OCI-LY3 (cell line): ENCODE measurements around the gene CLEC3A.

ENCODE experiments used
- H2AFZ ChIP-seq: fragments of 200-600, 300-600 bp; shearing (Covaris generic); 2 replicates; pipeline ENCODE4 v1.6.0; 2014; ENCODE audit warnings: antibody characterized with exemption, low read depth, low read length
- H3K27ac ChIP-seq: fragments of 200-600, 300-600 bp; sonication (generic); 2 replicates; pipeline ENCODE4 v1.5.1; 2014; ENCODE audit warnings: mild to moderate bottlenecking, low read length, moderate library complexity, mixed read lengths
- H3K27me3 ChIP-seq: fragments of 200-600, 300-600 bp; sonication (generic); 2 replicates; pipeline ENCODE4 v1.6.1; 2014; ENCODE audit warnings: low read depth, low read length, mixed read lengths
- H3K36me3 ChIP-seq: fragments of 200-600, 300-600 bp; sonication (generic); replicated peaks from 2 replicates; pipeline ENCODE3; 2014; ENCODE audit warnings: low read depth, low read length, mixed read lengths
- H3K4me1 ChIP-seq: fragments of 300-600, 200-600 bp; sonication (generic); 2 replicates; pipeline ENCODE4 v1.6.1; 2014; ENCODE audit warnings: low read length, mixed read lengths
- H3K4me2 ChIP-seq: fragments of 200-600, 300-600 bp; sonication (generic); 2 replicates; pipeline ENCODE4 v1.6.1; 2014; ENCODE audit warnings: low read length, mixed read lengths
- H3K4me3 ChIP-seq: fragments of 300-600, 200-600 bp; sonication (generic); 2 replicates; pipeline ENCODE4 v1.5.1; 2014; ENCODE audit warnings: antibody characterized with exemption, mild to moderate bottlenecking, low read length, moderate library complexity
- H3K79me2 ChIP-seq: fragments of 300-600, 200-600 bp; shearing (Covaris generic); 2 replicates; pipeline ENCODE4 v1.6.1; 2014; ENCODE audit warnings: mild to moderate bottlenecking, low read length, mixed read lengths
- H3K9ac ChIP-seq: fragments of 300-600, 200-600 bp; shearing (Covaris generic); 2 replicates; pipeline ENCODE4 v1.6.0; 2014; ENCODE audit warnings: mild to moderate bottlenecking, low read length, moderate library complexity
- H3K9me3 ChIP-seq: fragments of 200-600, 300-600 bp; shearing (Covaris generic); 2 replicates; pipeline ENCODE4 v1.6.1; 2014; ENCODE audit warnings: low read length, mixed read lengths; ENCODE audit not compliant: insufficient read depth
- H4K20me1 ChIP-seq: fragments of 200-600, 300-600 bp; sonication (generic); 2 replicates; pipeline ENCODE4 v1.6.1; 2016; ENCODE audit warnings: low read length, mixed read lengths; ENCODE audit not compliant: insufficient read depth
- EZH2phosphoT487 ChIP-seq: fragments of 200-600 bp; shearing (Covaris generic); IDR thresholded peaks from 2 replicates; pipeline ENCODE4 v1.6.1; 2018; ENCODE audit warnings: antibody characterized with exemption, mixed run types, low read depth
- TF ChIP-seq, protein P1 (sequence below): fragments of 200-600, 300-600 bp; sonication (generic); IDR thresholded peaks from 2 replicates; pipeline ENCODE4 v1.5.1; 2014; ENCODE audit warnings: antibody characterized with exemption, low read length, low read depth

Gene CLEC3A

DNA sequence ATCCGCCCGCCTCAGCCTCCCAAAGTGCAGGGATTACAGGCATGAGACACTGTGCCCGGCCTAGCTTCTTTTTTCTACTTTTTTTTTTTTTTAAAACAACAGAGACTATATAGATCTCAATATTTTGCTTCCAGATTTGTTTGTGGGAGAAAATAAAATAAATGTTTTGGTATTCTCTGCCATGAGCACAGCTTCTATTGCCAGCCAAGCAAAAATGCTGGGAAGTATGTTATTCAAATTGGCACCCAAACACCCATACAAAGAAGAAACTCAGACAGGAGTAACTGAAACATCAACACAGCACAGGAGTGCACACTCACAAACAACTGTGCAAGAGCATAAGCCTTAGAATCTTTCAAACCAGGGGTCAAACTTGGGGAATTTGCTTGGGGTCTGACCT is 37.2 kb upstream of the CLEC3A start:
- Histone ChIP-seq H3K36me3 (peaks cover 3% of the 10 kb centered on the region), H2AFZ (no peak overlapping the region), H3K79me2 (no peaks in the 10 kb centered on the region), H3K9ac (no peak overlapping the region), H4K20me1 (no peaks in the 10 kb centered on the region), H3K27ac (no peak overlapping the region), H3K4me2 (no peak overlapping the region), H3K9me3 (peaks cover 4% of the 10 kb centered on the region; the same call in 1 of the 2 replicates), H3K27me3 (0 out of 2 replicates have a peak, but pooled peaks cover 5% of the 10 kb centered on the region), H3K4me1 (peaks cover 30% of the 10 kb centered on the region), H3K4me3 (no peak overlapping the region)
- TF ChIP-seq, protein P1, sequence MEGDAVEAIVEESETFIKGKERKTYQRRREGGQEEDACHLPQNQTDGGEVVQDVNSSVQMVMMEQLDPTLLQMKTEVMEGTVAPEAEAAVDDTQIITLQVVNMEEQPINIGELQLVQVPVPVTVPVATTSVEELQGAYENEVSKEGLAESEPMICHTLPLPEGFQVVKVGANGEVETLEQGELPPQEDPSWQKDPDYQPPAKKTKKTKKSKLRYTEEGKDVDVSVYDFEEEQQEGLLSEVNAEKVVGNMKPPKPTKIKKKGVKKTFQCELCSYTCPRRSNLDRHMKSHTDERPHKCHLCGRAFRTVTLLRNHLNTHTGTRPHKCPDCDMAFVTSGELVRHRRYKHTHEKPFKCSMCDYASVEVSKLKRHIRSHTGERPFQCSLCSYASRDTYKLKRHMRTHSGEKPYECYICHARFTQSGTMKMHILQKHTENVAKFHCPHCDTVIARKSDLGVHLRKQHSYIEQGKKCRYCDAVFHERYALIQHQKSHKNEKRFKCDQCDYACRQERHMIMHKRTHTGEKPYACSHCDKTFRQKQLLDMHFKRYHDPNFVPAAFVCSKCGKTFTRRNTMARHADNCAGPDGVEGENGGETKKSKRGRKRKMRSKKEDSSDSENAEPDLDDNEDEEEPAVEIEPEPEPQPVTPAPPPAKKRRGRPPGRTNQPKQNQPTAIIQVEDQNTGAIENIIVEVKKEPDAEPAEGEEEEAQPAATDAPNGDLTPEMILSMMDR: no peak
- TF ChIP-seq EZH2phosphoT487: no peak

DNA sequence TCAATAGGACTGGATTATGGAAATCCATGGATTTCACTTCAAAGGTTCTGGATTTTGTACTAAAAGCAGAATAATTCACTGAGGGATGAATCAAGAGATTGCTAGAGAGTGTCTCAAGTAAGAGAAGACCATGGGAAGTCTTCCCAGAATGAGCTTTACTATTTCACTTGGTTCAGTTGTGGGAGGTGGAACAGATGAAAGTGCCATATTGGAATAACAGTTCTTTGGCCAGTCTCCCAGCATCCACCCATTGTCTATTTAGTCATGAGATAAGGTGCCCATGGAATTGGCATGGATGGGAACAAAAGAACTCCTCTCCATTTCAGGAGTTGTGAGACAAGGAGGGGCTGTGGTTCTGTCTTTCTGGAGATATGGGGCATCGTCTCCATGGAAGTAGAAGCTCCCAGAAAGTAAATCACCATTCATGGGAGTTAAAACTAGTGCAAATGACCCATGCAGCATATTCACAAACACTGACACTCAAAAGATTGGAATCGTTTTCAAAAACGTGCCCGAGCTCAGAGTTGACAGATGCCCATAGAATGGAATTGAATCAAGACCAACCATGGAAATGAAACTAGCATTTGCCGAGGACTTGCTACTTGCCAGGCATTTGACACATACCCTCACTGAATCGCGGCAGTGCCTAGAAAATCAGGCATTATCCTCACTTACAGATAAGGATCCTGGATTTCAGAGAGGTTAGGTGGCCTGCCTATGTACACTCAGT is 36.2 kb upstream of the CLEC3A start:
- Histone ChIP-seq H3K9ac (no peak overlapping the region), H3K4me2 (no peak overlapping the region), H3K27ac (no peak overlapping the region), H3K79me2 (no peaks in the 10 kb centered on the region), H3K27me3 (0 out of 2 replicates have a peak, but pooled peaks cover 5% of the 10 kb centered on the region), H3K4me3 (no peak overlapping the region), H3K36me3 (peaks cover 10% of the 10 kb centered on the region), H3K4me1 (peaks cover 29% of the 10 kb centered on the region), H2AFZ (no peak overlapping the region), H4K20me1 (no peaks in the 10 kb centered on the region), H3K9me3 (peaks cover 10% of the 10 kb centered on the region)
- no peak for TF ChIP-seq EZH2phosphoT487
- TF ChIP-seq, protein P1: no peak

DNA sequence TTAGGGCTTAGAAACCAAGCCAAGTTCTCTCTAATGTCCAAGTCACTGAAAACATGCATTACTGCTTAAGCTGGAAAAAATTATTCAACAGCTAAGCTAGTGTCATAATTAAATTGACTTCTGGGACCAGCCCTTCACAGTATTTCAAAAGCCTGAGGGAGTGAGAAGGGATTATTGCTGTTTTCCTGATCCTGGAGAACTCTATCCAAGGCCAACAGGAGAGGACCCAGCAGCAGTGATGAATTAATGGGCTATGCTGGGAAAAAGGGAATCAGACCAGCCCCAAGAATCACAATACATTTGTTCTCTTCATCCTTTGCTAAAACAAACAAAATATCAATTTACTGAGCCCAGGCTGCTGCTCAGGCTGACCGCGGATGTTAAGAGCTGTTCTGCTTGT is 34.5 kb upstream of the CLEC3A start:
- no peak overlapping the region for H2AFZ ChIP-seq
- peak overlapping the region; percentile 63 for H3K27ac ChIP-seq
- H3K4me2 ChIP-seq: peak overlapping the region; percentile 83
- H3K36me3 ChIP-seq: peaks cover 18% of the 10 kb centered on the region
- H3K9me3 ChIP-seq: peaks cover 17% of the 10 kb centered on the region
- H4K20me1 ChIP-seq: no peaks in the 10 kb centered on the region
- TF ChIP-seq, protein P1: no peak
- no peak for TF ChIP-seq EZH2phosphoT487
- H3K4me3 ChIP-seq: peak overlapping the region; percentile 54
- peaks cover 35% of the 10 kb centered on the region for H3K4me1 ChIP-seq
- H3K9ac ChIP-seq: peak overlapping the region; percentile 42; the same call in 1 of the 2 replicates
- H3K79me2 ChIP-seq: no peaks in the 10 kb centered on the region
- H3K27me3 ChIP-seq: 0 out of 2 replicates have a peak, but pooled peaks cover 5% of the 10 kb centered on the region

DNA sequence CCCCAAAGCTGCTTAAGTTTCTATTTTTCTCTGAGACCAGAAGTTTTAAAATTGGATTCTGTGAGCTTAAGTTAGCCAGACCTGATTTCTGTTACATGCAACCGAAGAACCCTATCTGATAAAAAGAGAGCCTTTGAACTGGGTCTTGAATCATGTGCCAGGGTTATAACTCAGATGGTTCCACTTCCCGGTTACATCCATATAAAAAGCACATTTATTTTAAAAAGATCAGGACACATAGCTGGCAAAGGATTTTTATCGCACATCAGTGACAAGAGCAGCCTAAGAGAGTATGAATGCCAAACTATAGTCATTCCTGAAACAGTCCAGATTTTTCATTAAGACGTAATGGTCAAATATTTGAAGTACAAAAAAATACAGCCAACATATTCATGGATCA is 32.5 kb upstream of the CLEC3A start:
- Histone ChIP-seq H3K27ac (no peak overlapping the region), H3K4me3 (no peak overlapping the region), H3K36me3 (peaks cover 24% of the 10 kb centered on the region), H3K4me1 (peaks cover 43% of the 10 kb centered on the region), H2AFZ (no peak overlapping the region), H3K9ac (no peak overlapping the region), H3K9me3 (peaks cover 23% of the 10 kb centered on the region), H3K27me3 (0 out of 2 replicates have a peak, but pooled peaks cover 5% of the 10 kb centered on the region), H3K79me2 (no peaks in the 10 kb centered on the region), H3K4me2 (no peak overlapping the region), H4K20me1 (no peaks in the 10 kb centered on the region)
- TF ChIP-seq, protein P1: no peak
